Pericardium fibroblast (primary cell): ENCODE data around the gene NKD2. TPM values are rescaled to one million over a fixed set of nuclear protein-coding genes. Genes with fewer than 3 reads are reported as not detected.

Experiments
- total RNA-seq: library from RNA; depleted of rRNA; stranded (reverse); fragments of >200 nt; gene quantifications from 2 replicates; pipeline ENCODE4 v1.2.3, GENCODE V29; 2015

NKD2 gene
- 0.09 and 62.8 TPM in 2 replicates for total RNA-seq

GRCh38 chr5:1008451-1009358 is at the start of gene NKD2:
NKD2 (plus strand) TSS chr5:1008802; CDS start chr5:1009058, 256 bp downstream.

Other genes with a start within 250 kb of the NKD2 start
- not detected in 2 replicates for gene ZDHHC11B, start 224.1 kb upstream of the NKD2 start, total RNA-seq
- gene ZDHHC11, start 157.8 kb upstream of the NKD2 start, total RNA-seq = 0.47 and 0.85 TPM in 2 replicates
- 14.9 and 23.5 TPM in 2 replicates for gene BRD9, start 116.0 kb upstream of the NKD2 start, total RNA-seq
- 2.0 and 3.8 TPM in 2 replicates for gene TRIP13, start 115.9 kb upstream of the NKD2 start, total RNA-seq
- gene SLC12A7, start 103.3 kb downstream of the NKD2 start, total RNA-seq = 3.9 and 6.8 TPM in 2 replicates
- not detected in 2 replicates for gene SLC6A19, start 192.8 kb downstream of the NKD2 start, total RNA-seq
- gene SLC6A18, start 216.6 kb downstream of the NKD2 start, total RNA-seq = not detected in 2 replicates